ENCODE data around the gene RLN2.
"Not testable (repeated sequence)": the region's sequence is repeated elsewhere in the genome, so short reads cannot be mapped to it uniquely, and the experiment has no call there.

RLN2 gene

GRCh38 chr9:5303840-5304795 lies at the start of gene RLN2:
Gene RLN2, minus strand, starts transcription at chr9:5304716. Its CDS starts 136 bp downstream, at chr9:5304580.
- not testable (repeated sequence) for H3K4me3 ChIP-seq (replicated peaks; ENCODE audit: low read depth, low read length); DNase-seq (ENCODE audit: low read depth)

GRCh38 chr9:5354184-5354583 lies 49.7 kb upstream of the RLN2 start:
- no peak for DNase-seq (ENCODE audit: low read depth)
- H3K4me3 ChIP-seq (replicated peaks; ENCODE audit: low read depth, low read length): no peak overlapping the region
- TF ChIP-seq, protein P1, sequence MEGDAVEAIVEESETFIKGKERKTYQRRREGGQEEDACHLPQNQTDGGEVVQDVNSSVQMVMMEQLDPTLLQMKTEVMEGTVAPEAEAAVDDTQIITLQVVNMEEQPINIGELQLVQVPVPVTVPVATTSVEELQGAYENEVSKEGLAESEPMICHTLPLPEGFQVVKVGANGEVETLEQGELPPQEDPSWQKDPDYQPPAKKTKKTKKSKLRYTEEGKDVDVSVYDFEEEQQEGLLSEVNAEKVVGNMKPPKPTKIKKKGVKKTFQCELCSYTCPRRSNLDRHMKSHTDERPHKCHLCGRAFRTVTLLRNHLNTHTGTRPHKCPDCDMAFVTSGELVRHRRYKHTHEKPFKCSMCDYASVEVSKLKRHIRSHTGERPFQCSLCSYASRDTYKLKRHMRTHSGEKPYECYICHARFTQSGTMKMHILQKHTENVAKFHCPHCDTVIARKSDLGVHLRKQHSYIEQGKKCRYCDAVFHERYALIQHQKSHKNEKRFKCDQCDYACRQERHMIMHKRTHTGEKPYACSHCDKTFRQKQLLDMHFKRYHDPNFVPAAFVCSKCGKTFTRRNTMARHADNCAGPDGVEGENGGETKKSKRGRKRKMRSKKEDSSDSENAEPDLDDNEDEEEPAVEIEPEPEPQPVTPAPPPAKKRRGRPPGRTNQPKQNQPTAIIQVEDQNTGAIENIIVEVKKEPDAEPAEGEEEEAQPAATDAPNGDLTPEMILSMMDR (IDR thresholded peaks at IDR 0.05; ENCODE audit: low read length, missing control alignments): no peak

DNA sequence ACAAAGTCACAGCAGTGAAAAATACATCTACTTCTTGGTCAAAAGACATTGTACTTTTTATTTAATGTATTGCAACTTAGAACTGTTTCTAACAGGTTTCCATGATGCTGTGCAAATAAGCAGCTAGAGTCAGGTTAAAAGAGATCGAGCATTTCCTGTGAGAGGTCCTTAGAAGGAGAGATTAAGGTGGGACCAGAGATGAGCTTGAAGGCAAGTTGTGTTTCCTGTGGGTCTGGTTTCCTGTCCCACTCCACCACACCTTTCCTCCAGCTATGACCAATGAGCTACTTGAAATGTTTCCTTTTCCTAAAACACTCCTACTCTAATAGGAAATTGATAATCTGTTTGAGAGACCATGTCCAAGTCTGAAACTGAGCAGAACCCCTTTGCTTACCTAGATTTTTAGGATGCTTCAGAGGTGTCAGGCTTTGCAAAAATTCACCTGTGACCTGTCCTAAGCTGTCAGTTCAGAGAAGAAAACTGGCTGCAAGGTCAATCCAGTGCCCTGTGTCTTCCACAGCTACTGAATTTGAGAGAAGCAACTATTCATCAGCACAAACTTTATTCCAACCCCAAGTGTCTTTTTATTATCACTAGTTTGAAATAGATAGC lies 48.2 kb upstream of the RLN2 start:
- no peak for DNase-seq (ENCODE audit: low read depth)
- H3K4me3 ChIP-seq (replicated peaks; ENCODE audit: low read depth, low read length): no peak overlapping the region
- TF ChIP-seq, protein P1 (IDR thresholded peaks at IDR 0.05; ENCODE audit: low read length, missing control alignments): no peak

DNA sequence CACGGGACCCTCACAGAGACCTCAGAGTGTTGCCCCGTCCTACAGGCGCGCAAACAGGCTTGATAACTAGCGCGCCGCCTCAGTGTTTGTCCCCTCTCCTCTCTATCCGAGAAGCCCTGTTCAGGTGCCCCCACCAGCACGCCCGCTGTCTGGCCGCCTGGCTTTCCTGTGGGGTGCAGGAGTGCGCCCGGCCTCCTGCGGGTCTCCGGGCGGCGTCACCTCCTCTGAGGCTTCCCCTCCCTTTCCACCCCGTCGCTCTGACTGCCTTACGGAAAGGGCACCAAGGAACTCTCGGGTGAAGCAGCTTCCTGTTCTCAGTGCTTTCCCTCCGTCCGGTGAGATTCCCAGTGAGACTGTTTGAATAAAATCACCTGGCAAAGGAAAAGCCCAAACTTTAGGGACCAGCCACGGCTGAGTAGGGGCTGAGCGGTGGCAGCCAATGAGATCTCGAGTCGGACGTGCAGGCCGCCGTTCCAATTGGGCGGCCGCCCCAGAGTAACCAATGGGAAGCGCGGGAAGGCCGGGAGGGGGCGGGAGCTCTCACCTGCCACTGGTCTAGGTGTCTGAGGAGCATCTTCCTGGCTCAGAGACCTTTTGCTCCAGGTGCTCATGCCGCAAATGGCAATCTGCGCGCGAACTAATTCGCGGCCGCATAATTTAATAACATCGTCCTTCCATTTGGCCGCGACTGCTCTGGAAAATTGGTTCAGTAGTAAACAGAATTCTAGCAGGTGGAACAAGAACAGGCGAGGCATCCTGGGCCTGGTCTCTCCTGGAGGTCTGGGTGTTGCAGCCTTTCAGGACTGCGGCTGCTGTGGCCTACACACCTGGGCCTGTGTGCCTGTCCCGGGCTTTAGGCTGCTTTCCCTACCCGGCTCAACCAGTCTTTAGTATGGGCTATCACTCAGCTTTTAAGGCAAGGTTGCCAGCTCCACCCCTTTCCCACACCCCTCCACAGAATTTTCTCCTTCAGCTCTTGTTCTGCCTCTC lies 34.8 kb upstream of the RLN2 start, which contains the start of gene RLN1:
RLN1 (minus strand) TSS at position 885 of the 990 bp plus-strand sequence; CDS start at position 755, 130 bp downstream.
- not testable (repeated sequence) for H3K4me3 ChIP-seq (replicated peaks; ENCODE audit: low read depth, low read length); DNase-seq (ENCODE audit: low read depth)

- no peak for DNase-seq (ENCODE audit: low read depth)
- TF ChIP-seq, protein P1 (IDR thresholded peaks at IDR 0.05; ENCODE audit: low read length, missing control alignments): no peak
- no peak overlapping the region for H3K4me3 ChIP-seq (replicated peaks; ENCODE audit: low read depth, low read length)
Measured at GRCh38 chr9:5336688-5337087, 32.2 kb upstream of the RLN2 start.

- not testable (repeated sequence) for DNase-seq (ENCODE audit: low read depth)
Measured at GRCh38 chr9:5331276-5331675, 26.8 kb upstream of the RLN2 start.

GRCh38 chr9:5326893-5327548 lies 22.5 kb upstream of the RLN2 start:
- DNase-seq (ENCODE audit: low read depth): peak; percentile 1
- no peak overlapping the region for H3K4me3 ChIP-seq (replicated peaks; ENCODE audit: low read depth, low read length)
- TF ChIP-seq, protein P1 (IDR thresholded peaks at IDR 0.05; ENCODE audit: low read length, missing control alignments): no peak

More at GRCh38 chr9:5331276-5331675, 26.8 kb upstream of the RLN2 start:
- H3K4me3 ChIP-seq (replicated peaks; ENCODE audit: low read depth, low read length): not testable (repeated sequence)

Measured in fibroblast of pulmonary artery (primary cell).